ENCODE data around the gene EEF1G. TPM values are rescaled to one million over a fixed set of nuclear protein-coding genes. Genes with fewer than 3 reads are reported as not detected.
A peak's percentile ranks its signal among the peaks of the same experiment; 100 is the strongest.

The EEF1G gene
- total RNA-seq, 1 donor from 2014 or later: 1,017 TPM

DNA sequence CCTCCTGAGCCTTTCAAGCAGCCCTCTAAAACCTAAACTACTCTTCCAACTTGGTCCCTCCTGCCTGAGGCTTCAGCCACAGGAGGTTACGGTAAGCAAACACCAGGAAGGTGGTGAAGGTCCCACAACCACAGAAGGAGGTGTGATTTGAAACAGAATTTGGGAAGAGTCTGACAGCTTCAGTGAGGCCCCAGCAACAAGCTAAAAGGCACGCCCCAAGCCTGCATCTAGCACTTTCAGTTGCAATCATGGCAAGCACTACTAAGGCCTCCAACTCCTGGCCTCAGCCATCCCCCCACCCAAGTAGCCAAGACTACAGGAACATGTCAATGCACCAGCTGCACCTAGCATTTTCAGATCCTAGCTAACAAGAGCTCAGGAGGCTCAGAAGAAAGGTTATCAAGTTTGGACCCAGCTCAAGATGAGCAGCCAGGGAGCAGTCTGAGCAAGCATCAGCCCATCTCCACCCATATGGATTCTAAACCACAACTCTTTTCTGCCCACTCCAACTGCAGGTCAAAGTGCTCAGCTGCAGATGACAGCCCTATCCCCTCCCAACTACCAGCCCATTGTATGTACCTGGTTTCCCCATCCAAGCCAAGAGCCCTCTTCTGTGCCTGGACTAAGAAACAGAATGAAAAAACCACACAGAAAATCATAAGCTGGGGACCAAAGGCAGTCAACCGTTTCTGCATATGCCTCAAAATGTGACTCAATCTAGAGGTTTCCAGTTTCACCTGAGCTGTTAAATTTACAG lies 16.6 kb downstream of the EEF1G start:
- Mint-ChIP-seq H3K4me1 (ENCODE audit: low read depth) (peaks cover 75% of the 10 kb centered on the region), H3K4me3 (ENCODE audit: unreplicated experiment) (no peak overlapping the region), H3K27ac (ENCODE audit: unreplicated experiment) (peak overlapping the region; percentile 98), H3K9me3 (ENCODE audit: low read depth) (no peaks in the 10 kb centered on the region), H3K27me3 (ENCODE audit: low read depth) (no peaks in the 10 kb centered on the region), H3K36me3 (ENCODE audit: low read depth) (peaks cover 20% of the 10 kb centered on the region)
- TF ChIP-seq CTCF (IDR thresholded peaks at IDR 0.05): no peak
- DNase-seq (ENCODE audit: low spot score): no peak

DNA sequence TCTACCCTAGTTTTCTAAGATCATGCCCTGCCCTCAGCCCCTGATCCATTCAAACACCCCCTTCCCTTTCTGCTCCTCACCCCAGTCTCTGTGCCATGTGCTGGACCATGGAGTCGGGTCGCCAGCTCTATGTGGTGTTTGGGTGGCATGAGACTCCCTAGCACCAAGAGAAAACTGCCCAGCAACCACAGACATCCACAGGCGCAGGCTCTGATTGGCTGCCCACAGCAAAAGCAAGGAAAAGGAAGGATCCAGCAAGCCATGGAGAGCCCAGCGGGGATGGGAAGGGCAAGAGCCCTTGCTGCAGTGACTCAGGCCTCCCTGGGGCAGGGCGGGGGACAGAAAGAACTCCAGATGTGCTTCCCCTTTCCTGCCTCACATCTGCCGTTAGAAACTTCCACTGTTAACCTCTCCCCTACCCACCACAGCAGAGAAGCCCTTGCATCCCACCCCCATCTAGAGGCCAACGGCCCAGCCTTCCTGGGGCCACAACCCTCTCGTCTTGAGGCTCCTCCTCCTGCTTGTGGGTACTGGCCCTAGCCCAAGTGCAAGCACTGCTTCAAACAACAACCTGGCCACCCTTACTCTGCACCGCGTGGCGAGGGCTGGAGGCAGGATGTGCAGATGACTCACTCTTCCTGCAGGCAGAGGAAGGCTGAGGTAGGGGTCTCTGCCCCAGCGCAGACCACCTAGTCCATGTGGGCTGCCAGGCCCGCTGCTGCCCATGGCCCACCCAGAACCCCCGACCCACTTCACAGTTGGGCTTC lies 17.4 kb downstream of the EEF1G start:
- Mint-ChIP-seq H3K27ac (ENCODE audit: unreplicated experiment) (peak overlapping the region; percentile 98), H3K36me3 (ENCODE audit: low read depth) (peaks cover 17% of the 10 kb centered on the region), H3K4me3 (ENCODE audit: unreplicated experiment) (peak overlapping the region; percentile 41), H3K9me3 (ENCODE audit: low read depth) (no peaks in the 10 kb centered on the region), H3K27me3 (ENCODE audit: low read depth) (no peaks in the 10 kb centered on the region), H3K4me1 (ENCODE audit: low read depth) (peaks cover 78% of the 10 kb centered on the region)
- DNase-seq (ENCODE audit: low spot score): peak; percentile 95
- no peak for TF ChIP-seq CTCF (IDR thresholded peaks at IDR 0.05)

GRCh38 chr11:62555464-62556107 lies 18.1 kb downstream of the EEF1G start:
- Mint-ChIP-seq H3K27ac (ENCODE audit: unreplicated experiment) (peak overlapping the region; percentile 98), H3K9me3 (ENCODE audit: low read depth) (no peaks in the 10 kb centered on the region), H3K4me1 (ENCODE audit: low read depth) (peaks cover 72% of the 10 kb centered on the region), H3K4me3 (ENCODE audit: unreplicated experiment) (peak overlapping the region; percentile 41), H3K27me3 (ENCODE audit: low read depth) (no peaks in the 10 kb centered on the region), H3K36me3 (ENCODE audit: low read depth) (peaks cover 17% of the 10 kb centered on the region)
- no peak for TF ChIP-seq CTCF (IDR thresholded peaks at IDR 0.05)
- no peak for DNase-seq (ENCODE audit: low spot score)

- H3K4me3 Mint-ChIP-seq (ENCODE audit: unreplicated experiment): no peak overlapping the region
- no peaks in the 10 kb centered on the region for H3K27me3 Mint-ChIP-seq (ENCODE audit: low read depth)
- no peak for TF ChIP-seq CTCF (IDR thresholded peaks at IDR 0.05)
- H3K36me3 Mint-ChIP-seq (ENCODE audit: low read depth): peaks cover 10% of the 10 kb centered on the region
- no peaks in the 10 kb centered on the region for H3K9me3 Mint-ChIP-seq (ENCODE audit: low read depth)
- H3K27ac Mint-ChIP-seq (ENCODE audit: unreplicated experiment): peak overlapping the region; percentile 98
- peaks cover 62% of the 10 kb centered on the region for H3K4me1 Mint-ChIP-seq (ENCODE audit: low read depth)
- no peak for DNase-seq (ENCODE audit: low spot score)
Observed at GRCh38 chr11:62554387-62555167, 19.1 kb downstream of the EEF1G start.
